ENCODE measurements around the gene GSC2.

GRCh38 chr22:19124377-19124776 lies 25.7 kb downstream of the GSC2 start:
- TF ChIP-seq CTCF (IDR thresholded peaks at IDR 0.05; ENCODE audit: insufficient read depth, low read length) (no peak), POLR2AphosphoS5 (IDR thresholded peaks at IDR 0.05; ENCODE audit: low read depth) (no peak)

All from HL-60 (cell line).